ENCODE measurements around the gene PXK. TPM values are rescaled to one million over a fixed set of nuclear protein-coding genes. Genes with fewer than 3 reads are reported as not detected.

Gene PXK
- polyA plus RNA-seq, 2 donors = 3.2 to 6.0 TPM

DNA sequence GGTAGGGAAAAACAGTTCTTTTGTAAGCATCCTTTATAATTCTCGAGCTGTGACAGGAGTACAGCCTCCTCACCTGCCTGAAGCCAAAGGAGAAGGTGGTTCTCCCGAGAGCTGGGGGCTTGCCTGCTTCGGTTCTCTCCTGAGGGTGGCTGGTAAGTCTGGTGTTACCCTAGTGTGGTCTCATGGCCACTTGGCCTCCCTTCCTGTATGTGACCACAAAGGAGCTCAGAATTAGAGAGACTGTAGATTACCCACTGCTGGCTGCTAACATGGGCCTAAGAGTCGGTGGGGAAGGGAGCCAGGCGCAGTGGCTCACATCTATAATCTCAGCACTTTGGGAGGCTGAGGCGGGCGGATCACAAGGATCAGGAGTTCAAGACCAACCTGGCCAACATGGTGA, 88.3 kb downstream of the PXK start:
- H3K4me1 ChIP-seq (ENCODE audit: control insufficient read depth in 2 of 2, insufficient read depth in 2 of 2, low read length in 1 of 2) = peaks cover 2 to 3% of the 10 kb centered on the region in 2 donors
- peaks cover 11 to 15% of the 10 kb centered on the region in 2 donors for H3K36me3 ChIP-seq (ENCODE audit: control insufficient read depth in 2 of 2, insufficient read depth in 2 of 2, low read length in 1 of 2)
- H3K9me3 ChIP-seq (ENCODE audit: control insufficient read depth in 2 of 2, insufficient read depth in 1 of 2, low read depth in 1 of 2, low read length in 1 of 2) = no peaks in the 10 kb centered on the region
- no peak overlapping the region for H3K4me3 ChIP-seq (ENCODE audit: low read depth in 1 of 2, low read length in 2 of 2)
- 65 to 80% methylated on average over 7 of the region's 7 CpGs for WGBS, 2 donors
- H3K27ac ChIP-seq (ENCODE audit: low read depth in 2 of 2, low read length in 1 of 2) = no peak overlapping the region
- H3K27me3 ChIP-seq (ENCODE audit: control insufficient read depth in 1 of 2, insufficient read depth in 2 of 2, low read length in 2 of 2) = no peaks in the 10 kb centered on the region

DNA sequence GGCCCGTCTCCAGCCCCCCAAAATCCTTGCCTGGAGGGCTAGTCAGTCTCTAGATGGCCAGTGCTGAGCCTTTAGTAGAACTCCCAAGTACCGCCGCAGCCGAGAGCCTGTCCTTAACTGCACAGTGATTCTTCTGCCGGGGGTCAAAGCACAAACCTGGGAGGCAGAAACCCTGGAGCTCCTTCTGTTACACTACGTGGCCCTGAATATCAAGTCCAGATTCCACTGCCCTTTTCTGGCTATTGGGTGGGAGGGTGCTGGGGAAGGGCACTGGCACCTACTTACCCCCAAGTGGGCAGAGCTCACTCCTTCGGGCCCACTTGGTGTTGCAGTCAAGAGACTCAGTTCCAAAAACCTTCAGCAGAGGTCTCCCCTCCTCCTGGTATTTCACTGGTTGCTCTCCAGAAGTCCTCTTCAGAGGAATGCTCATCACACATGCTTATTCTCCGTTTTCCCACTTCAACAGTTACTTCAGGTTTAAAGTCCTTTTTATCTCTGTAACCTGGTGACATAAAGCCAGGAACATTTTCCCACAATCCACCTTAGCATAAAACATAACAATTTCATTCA, 90.1 kb downstream of the PXK start:
- H3K4me3 ChIP-seq (ENCODE audit: low read depth in 1 of 2, low read length in 2 of 2) = no peak overlapping the region
- peaks cover 2 to 3% of the 10 kb centered on the region in 2 donors for H3K4me1 ChIP-seq (ENCODE audit: control insufficient read depth in 2 of 2, insufficient read depth in 2 of 2, low read length in 1 of 2)
- H3K27me3 ChIP-seq (ENCODE audit: control insufficient read depth in 1 of 2, insufficient read depth in 2 of 2, low read length in 2 of 2) = no peaks in the 10 kb centered on the region
- peaks cover 9 to 19% of the 10 kb centered on the region in 2 donors for H3K36me3 ChIP-seq (ENCODE audit: control insufficient read depth in 2 of 2, insufficient read depth in 2 of 2, low read length in 1 of 2)
- H3K9me3 ChIP-seq (ENCODE audit: control insufficient read depth in 2 of 2, insufficient read depth in 1 of 2, low read depth in 1 of 2, low read length in 1 of 2) = no peaks in the 10 kb centered on the region
- WGBS, 2 donors = 69 to 74% methylated on average over 8 of the region's 8 CpGs
- no peak overlapping the region for H3K27ac ChIP-seq (ENCODE audit: low read depth in 2 of 2, low read length in 1 of 2)

DNA sequence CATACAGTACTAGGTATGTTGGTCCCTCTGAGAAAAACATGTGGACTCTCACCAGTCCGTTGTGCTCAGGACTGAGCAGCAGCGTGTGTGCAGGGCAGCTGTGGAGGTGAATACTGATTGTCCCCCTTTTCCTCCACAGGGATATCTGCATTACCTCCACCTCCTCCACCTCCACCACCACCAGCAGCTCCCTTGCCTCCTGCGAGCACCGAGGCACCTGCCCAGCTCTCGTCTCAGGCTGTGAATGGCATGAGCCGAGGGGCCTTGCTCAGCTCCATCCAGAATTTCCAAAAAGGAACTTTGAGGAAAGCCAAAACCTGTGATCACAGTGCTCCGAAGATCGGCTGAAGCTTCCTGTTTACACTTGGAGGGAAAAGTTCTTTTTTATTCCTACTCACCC, 91.9 kb downstream of the PXK start:
- Histone ChIP-seq H3K27ac (ENCODE audit: low read depth in 2 of 2, low read length in 1 of 2) (no peak overlapping the region), H3K9me3 (ENCODE audit: control insufficient read depth in 2 of 2, insufficient read depth in 1 of 2, low read depth in 1 of 2, low read length in 1 of 2) (no peaks in the 10 kb centered on the region), H3K4me1 (ENCODE audit: control insufficient read depth in 2 of 2, insufficient read depth in 2 of 2, low read length in 1 of 2) (peaks cover 0 to 2% of the 10 kb centered on the region in 2 donors), H3K27me3 (ENCODE audit: control insufficient read depth in 1 of 2, insufficient read depth in 2 of 2, low read length in 2 of 2) (no peaks in the 10 kb centered on the region), H3K4me3 (ENCODE audit: low read depth in 1 of 2, low read length in 2 of 2) (no peak overlapping the region), H3K36me3 (ENCODE audit: control insufficient read depth in 2 of 2, insufficient read depth in 2 of 2, low read length in 1 of 2) (peaks cover 21 to 25% of the 10 kb centered on the region in 2 donors)
- WGBS, 2 donors = 68 to 69% methylated on average over 8 of the region's 8 CpGs

- Histone ChIP-seq H3K27ac (ENCODE audit: low read depth in 2 of 2, low read length in 1 of 2) (no peak overlapping the region), H3K36me3 (ENCODE audit: control insufficient read depth in 2 of 2, insufficient read depth in 2 of 2, low read length in 1 of 2) (peaks cover 25 to 30% of the 10 kb centered on the region in 2 donors), H3K9me3 (ENCODE audit: control insufficient read depth in 2 of 2, insufficient read depth in 1 of 2, low read depth in 1 of 2, low read length in 1 of 2) (no peaks in the 10 kb centered on the region), H3K4me3 (ENCODE audit: low read depth in 1 of 2, low read length in 2 of 2) (no peak overlapping the region), H3K4me1 (ENCODE audit: control insufficient read depth in 2 of 2, insufficient read depth in 2 of 2, low read length in 1 of 2) (peaks cover 0 to 2% of the 10 kb centered on the region in 2 donors), H3K27me3 (ENCODE audit: control insufficient read depth in 1 of 2, insufficient read depth in 2 of 2, low read length in 2 of 2) (no peaks in the 10 kb centered on the region)
- WGBS, 2 donors = 61 to 63% methylated on average over 2 of the region's 2 CpGs
These were observed 93.1 kb downstream of the PXK start for GRCh38 chr3:58425782-58426181.

- peaks cover 21 to 25% of the 10 kb centered on the region in 2 donors for H3K36me3 ChIP-seq (ENCODE audit: control insufficient read depth in 2 of 2, insufficient read depth in 2 of 2, low read length in 1 of 2)
- WGBS, 2 donors = 61 to 71% methylated on average over 7 of the region's 7 CpGs
These were observed 95.1 kb downstream of the PXK start for GRCh38 chr3:58427661-58428361.

DNA sequence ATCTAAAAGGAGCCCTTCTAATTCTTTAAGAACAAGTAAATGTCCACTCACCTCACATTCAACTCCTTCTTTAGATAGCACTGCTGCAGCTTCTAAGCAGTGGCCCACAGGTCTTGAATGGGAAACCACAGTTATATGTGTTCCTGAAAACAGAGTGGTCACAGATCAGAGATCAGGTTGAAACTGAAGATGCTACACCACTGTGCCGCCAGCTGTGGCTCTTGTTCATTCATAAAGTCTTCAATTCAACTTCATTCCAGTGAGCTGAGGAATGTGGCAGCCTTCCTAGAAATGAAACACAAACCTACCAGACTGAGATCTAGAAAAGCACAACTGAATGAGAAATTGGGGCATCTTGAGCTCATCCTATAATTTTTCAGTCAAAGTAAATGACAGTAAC, 97.0 kb downstream of the PXK start:
- peaks cover 0 to 3% of the 10 kb centered on the region in 2 donors for H3K4me1 ChIP-seq (ENCODE audit: control insufficient read depth in 2 of 2, insufficient read depth in 2 of 2, low read length in 1 of 2)

More at GRCh38 chr3:58427661-58428361, 95.1 kb downstream of the PXK start:
- Histone ChIP-seq H3K9me3 (ENCODE audit: control insufficient read depth in 2 of 2, insufficient read depth in 1 of 2, low read depth in 1 of 2, low read length in 1 of 2) (no peaks in the 10 kb centered on the region), H3K4me1 (ENCODE audit: control insufficient read depth in 2 of 2, insufficient read depth in 2 of 2, low read length in 1 of 2) (peaks cover 0 to 3% of the 10 kb centered on the region in 2 donors), H3K4me3 (ENCODE audit: low read depth in 1 of 2, low read length in 2 of 2) (no peak overlapping the region), H3K27me3 (ENCODE audit: control insufficient read depth in 1 of 2, insufficient read depth in 2 of 2, low read length in 2 of 2) (no peaks in the 10 kb centered on the region), H3K27ac (ENCODE audit: low read depth in 2 of 2, low read length in 1 of 2) (no peak overlapping the region)

DNA sequence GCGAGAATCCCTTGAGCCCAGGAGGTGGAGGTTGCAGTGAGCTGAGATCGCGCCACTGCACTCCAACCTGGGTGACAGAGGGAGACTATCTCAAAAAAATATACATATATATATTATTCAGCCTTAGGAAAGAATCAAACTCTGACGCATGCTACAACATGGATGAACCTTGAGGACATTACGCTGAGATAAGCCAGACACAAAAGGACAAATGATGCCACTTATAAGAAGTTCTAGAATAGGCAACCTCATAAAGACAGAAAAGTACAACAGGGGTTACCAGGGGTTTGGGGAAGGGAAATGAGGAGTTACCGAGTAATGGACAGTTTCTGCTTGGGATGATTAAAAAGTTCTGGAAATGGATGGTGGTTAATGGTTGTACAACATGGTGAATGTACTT, 100.2 kb downstream of the PXK start:
- peaks cover 0 to 5% of the 10 kb centered on the region in 2 donors for H3K4me1 ChIP-seq (ENCODE audit: control insufficient read depth in 2 of 2, insufficient read depth in 2 of 2, low read length in 1 of 2)
- H3K9me3 ChIP-seq (ENCODE audit: control insufficient read depth in 2 of 2, insufficient read depth in 1 of 2, low read depth in 1 of 2, low read length in 1 of 2) = no peaks in the 10 kb centered on the region
- H3K36me3 ChIP-seq (ENCODE audit: control insufficient read depth in 2 of 2, insufficient read depth in 2 of 2, low read length in 1 of 2) = peaks cover 11 to 15% of the 10 kb centered on the region in 2 donors
- H3K27ac ChIP-seq (ENCODE audit: low read depth in 2 of 2, low read length in 1 of 2) = peak overlapping the region in 1 of 2 donors; percentile 93
- no peaks in the 10 kb centered on the region for H3K27me3 ChIP-seq (ENCODE audit: control insufficient read depth in 1 of 2, insufficient read depth in 2 of 2, low read length in 2 of 2)
- WGBS, 2 donors = 47 to 54% methylated on average over 6 of the region's 6 CpGs
- H3K4me3 ChIP-seq (ENCODE audit: low read depth in 1 of 2, low read length in 2 of 2) = peak overlapping the region; percentile 95 to 97

More for the DNA sequence above, 97.0 kb downstream of the PXK start:
- WGBS, 2 donors = 0 to 29% methylated on average over 1 of the region's 1 CpG
- Histone ChIP-seq H3K27ac (ENCODE audit: low read depth in 2 of 2, low read length in 1 of 2) (no peak overlapping the region), H3K36me3 (ENCODE audit: control insufficient read depth in 2 of 2, insufficient read depth in 2 of 2, low read length in 1 of 2) (peaks cover 16 to 22% of the 10 kb centered on the region in 2 donors), H3K9me3 (ENCODE audit: control insufficient read depth in 2 of 2, insufficient read depth in 1 of 2, low read depth in 1 of 2, low read length in 1 of 2) (no peaks in the 10 kb centered on the region), H3K27me3 (ENCODE audit: control insufficient read depth in 1 of 2, insufficient read depth in 2 of 2, low read length in 2 of 2) (no peaks in the 10 kb centered on the region), H3K4me3 (ENCODE audit: low read depth in 1 of 2, low read length in 2 of 2) (no peak overlapping the region)

GRCh38 chr3:58433400-58434167, 100.9 kb downstream of the PXK start, which contains the start of gene PDHB:
Gene PDHB, minus strand, starts transcription at chr3:58433832. Its CDS starts 23 bp downstream, at chr3:58433809.
- H3K4me3 ChIP-seq (ENCODE audit: low read depth in 1 of 2, low read length in 2 of 2) = peak within 1 kb of the TSS; percentile 95 to 97
- WGBS, 2 donors = 1% methylated on average over 63 to 67 of the region's 67 CpGs
- no peaks in the 10 kb centered on the region for H3K27me3 ChIP-seq (ENCODE audit: control insufficient read depth in 1 of 2, insufficient read depth in 2 of 2, low read length in 2 of 2)
- peaks cover 0 to 5% of the 10 kb centered on the region in 2 donors for H3K4me1 ChIP-seq (ENCODE audit: control insufficient read depth in 2 of 2, insufficient read depth in 2 of 2, low read length in 1 of 2)
- H3K36me3 ChIP-seq (ENCODE audit: control insufficient read depth in 2 of 2, insufficient read depth in 2 of 2, low read length in 1 of 2) = peaks cover 11 to 12% of the 10 kb centered on the region in 2 donors
- H3K9me3 ChIP-seq (ENCODE audit: control insufficient read depth in 2 of 2, insufficient read depth in 1 of 2, low read depth in 1 of 2, low read length in 1 of 2) = no peaks in the 10 kb centered on the region
- peak within 1 kb of the TSS; percentile 93 to 96 for H3K27ac ChIP-seq (ENCODE audit: low read depth in 2 of 2, low read length in 1 of 2)

- Histone ChIP-seq H3K27me3 (ENCODE audit: control insufficient read depth in 1 of 2, insufficient read depth in 2 of 2, low read length in 2 of 2) (no peaks in the 10 kb centered on the region), H3K36me3 (ENCODE audit: control insufficient read depth in 2 of 2, insufficient read depth in 2 of 2, low read length in 1 of 2) (peaks cover 9% of the 10 kb centered on the region in 2 donors), H3K4me3 (ENCODE audit: low read depth in 1 of 2, low read length in 2 of 2) (peak overlapping the region; percentile 95 to 97), H3K4me1 (ENCODE audit: control insufficient read depth in 2 of 2, insufficient read depth in 2 of 2, low read length in 1 of 2) (peaks cover 0 to 5% of the 10 kb centered on the region in 2 donors), H3K9me3 (ENCODE audit: control insufficient read depth in 2 of 2, insufficient read depth in 1 of 2, low read depth in 1 of 2, low read length in 1 of 2) (no peaks in the 10 kb centered on the region), H3K27ac (ENCODE audit: low read depth in 2 of 2, low read length in 1 of 2) (peak overlapping the region; percentile 93 to 96)
- WGBS, 2 donors = 60 to 66% methylated on average over 3 of the region's 3 CpGs
These were observed 101.4 kb downstream of the PXK start for GRCh38 chr3:58434168-58434504.

Measured in esophagus (tissue), 2 donors.